ENCODE data around the gene VKORC1L1.
"Not testable (repeated sequence)": the region's sequence is repeated elsewhere in the genome, so short reads cannot be mapped to it uniquely, and the experiment has no call there.

GRCh38 chr7:65991829-65992228, 119.0 kb downstream of the VKORC1L1 start:
- not testable (repeated sequence) for TF ChIP-seq CTCF, POLR2A, POLR2AphosphoS5, EP300 (IDR thresholded peaks at IDR 0.05)

Measured in sigmoid colon (tissue), 4 donors.